Measurements from ENCODE around the gene ABI3.
"Not testable (repeated sequence)": the region's sequence is repeated elsewhere in the genome, so short reads cannot be mapped to it uniquely, and the experiment has no call there.

Gene ABI3, protein sequence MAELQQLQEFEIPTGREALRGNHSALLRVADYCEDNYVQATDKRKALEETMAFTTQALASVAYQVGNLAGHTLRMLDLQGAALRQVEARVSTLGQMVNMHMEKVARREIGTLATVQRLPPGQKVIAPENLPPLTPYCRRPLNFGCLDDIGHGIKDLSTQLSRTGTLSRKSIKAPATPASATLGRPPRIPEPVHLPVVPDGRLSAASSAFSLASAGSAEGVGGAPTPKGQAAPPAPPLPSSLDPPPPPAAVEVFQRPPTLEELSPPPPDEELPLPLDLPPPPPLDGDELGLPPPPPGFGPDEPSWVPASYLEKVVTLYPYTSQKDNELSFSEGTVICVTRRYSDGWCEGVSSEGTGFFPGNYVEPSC

DNA sequence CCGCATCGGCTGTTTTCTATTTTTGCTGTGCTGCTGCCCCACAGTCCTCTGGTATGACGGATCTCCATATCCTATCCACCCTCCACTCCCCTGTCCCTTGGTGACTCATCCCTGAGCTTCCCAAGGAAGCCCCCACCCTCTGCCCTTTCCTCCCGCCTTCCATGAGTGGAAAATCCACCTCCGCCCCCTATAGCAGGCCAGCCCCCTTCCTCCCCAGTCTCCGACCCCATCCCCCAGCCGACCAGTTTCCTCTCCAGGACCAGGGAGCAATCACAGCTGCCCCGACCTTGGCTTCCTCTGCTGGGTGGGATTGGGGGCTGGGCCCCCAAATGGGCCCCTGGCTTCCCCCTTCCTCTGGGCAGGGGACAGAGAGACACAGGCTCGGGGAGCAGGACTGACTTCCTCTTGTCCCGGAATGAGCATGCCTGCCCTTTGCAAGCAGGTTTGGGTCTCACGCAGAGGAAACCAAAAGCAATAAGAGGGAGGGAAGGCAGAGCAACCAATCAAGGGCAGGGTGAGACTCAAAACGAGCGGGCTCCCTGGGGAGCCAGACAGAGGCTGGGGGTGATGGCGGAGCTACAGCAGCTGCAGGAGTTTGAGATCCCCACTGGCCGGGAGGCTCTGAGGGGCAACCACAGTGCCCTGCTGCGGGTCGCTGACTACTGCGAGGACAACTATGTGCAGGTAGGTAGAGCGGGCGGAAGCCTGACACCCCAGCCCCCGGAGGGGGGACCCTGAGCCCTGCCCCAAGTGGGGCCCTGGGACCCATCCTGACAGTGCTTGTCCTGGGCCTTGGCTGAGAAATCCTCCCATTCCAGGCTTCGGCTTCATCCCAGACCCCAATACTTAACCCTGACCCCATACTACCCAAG lies at the start of gene ABI3, which contains the start of gene GNGT2:
Gene ABI3 (plus strand): TSS at position 550 of the 872 bp plus-strand sequence. CDS start 18 bp downstream, at position 568.
Gene GNGT2 (minus strand): TSS at position 417 of the 872 bp plus-strand sequence. CDS start 3,152 bp downstream, outside the sequence.
- no peak for DNase-seq

- DNase-seq, result no peak
Measured at GRCh38 chr17:49162866-49163265, 47.6 kb upstream of the ABI3 start.

DNA sequence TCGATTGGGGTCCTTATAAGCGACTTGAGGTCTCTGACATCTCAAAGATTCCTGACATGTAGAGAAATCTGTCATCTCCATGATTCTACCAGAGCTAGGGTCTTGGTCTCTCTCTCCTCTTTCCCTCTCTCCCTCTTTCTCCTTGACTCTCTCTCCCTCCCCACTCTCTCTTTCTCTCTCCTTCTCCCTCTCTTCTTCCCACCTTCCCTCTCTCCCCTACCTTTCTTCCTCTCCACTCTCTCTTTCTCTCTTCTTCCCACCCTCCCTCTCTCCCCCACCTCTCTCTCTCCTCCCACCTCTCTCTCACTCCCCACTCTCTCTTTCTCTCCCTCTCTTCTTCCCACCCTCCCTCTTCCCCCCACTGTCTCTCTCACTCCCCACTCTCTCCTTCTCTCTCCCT lies 45.4 kb upstream of the ABI3 start:
- DNase-seq, result no peak

DNA sequence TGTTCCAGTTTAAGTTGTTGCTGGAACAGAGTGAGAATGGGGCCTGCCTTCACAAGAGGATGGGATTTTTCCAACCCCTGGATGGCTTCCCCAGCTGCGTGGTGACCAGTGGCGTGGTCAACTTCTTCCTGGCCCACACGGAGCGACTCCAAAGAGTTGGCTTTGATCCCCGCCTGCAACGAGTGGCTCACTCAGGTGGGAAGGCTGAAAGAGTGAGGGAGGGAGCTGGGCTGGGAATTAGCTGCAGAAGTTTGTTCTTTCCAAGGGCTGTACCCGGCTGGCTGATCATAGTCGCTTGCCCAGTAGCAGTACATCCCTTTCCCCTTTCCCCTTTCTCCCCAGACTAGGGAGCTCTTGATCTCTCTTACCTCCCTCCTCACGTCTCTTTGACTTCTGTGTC lies 41.8 kb upstream of the ABI3 start:
- no peak for DNase-seq

GRCh38 chr17:49170216-49170615 lies 40.3 kb upstream of the ABI3 start:
- no peak for DNase-seq

GRCh38 chr17:49170711-49171110 lies 39.8 kb upstream of the ABI3 start:
- not testable (repeated sequence) for DNase-seq

- DNase-seq, result not testable (repeated sequence)
Measured at GRCh38 chr17:49175978-49176377, 34.5 kb upstream of the ABI3 start.

- peak; percentile 39 for DNase-seq
Measured at GRCh38 chr17:49180303-49180702, 30.2 kb upstream of the ABI3 start.

DNA sequence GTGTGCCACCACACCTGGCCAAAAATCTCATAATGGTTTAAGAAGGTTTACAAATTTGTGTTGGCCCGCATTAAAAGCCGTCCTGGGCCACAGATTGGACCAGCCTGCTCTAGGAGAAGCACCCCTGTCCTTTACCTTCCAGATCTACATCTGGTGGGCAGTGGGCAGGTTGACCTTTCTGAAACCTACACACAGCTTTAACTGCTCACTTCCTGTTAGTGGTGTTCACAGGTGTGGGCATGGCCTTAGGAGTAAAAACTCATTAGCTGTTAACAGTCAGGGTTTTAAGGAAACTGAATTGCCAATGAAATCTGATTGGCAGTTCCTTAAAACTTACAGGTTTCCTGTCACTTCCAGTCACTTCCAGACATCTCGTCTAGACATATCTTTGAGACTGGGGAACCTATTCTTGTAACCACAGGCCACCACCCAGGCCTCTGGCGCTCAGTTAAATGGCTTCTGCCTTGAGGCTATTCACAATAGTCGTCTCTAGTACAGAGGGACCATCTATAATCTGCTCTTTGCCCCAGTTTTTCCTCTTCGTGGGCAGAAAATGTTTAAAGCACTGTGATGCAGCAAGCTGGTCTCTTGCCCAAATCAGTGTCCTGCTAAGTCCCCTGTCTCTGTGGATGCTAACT lies 29.4 kb upstream of the ABI3 start:
- no peak for DNase-seq

GRCh38 chr17:49183341-49183740 lies 27.2 kb upstream of the ABI3 start:
- DNase-seq, result no peak

DNA sequence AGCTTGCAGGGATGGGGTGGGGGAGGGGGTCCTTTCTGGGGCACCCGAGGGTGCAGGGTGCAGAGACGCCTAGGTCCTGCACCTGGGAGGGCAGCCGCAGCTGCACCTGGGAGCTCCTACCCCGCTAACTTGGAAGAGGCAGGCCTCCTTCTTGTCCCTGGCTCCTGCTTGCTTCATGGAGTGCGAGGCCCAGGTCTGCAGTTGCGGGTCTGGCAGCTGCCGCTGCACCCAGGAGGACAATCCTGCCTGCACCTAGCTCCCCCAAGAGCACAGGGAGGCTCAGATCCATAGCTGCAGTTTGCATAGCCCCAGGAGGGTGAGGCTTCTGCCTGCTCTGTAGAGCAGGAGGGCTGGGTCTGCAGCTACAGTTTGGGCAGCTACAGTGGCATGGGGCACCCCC lies 26.7 kb upstream of the ABI3 start:
- DNase-seq, result no peak

GRCh38 chr17:49184522-49184921 lies 26.0 kb upstream of the ABI3 start:
- DNase-seq, result not testable (repeated sequence)

- DNase-seq, result not testable (repeated sequence)
Measured at GRCh38 chr17:49185381-49185780, 25.1 kb upstream of the ABI3 start.

DNA sequence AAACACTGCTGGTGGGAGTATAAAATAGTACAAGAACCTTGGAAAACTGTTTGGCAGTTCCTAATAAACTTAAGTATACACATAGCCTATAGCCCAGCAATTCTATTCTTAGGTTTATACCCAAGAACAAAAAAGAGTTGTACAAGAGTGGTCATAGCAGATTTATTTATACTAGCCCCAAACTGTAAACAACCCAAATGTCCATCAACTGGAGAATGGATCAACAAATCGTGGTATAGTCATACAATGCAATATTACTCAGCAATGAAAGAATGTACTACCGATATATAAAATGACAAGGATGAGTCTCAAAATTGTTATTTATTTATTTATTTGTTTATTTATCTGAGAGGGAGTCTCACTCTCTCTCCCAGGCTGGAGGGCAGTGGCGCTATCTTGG lies 23.2 kb upstream of the ABI3 start:
- peak; percentile 17 for DNase-seq

GRCh38 chr17:49190932-49191331 lies 19.6 kb upstream of the ABI3 start:
- DNase-seq, result no peak

- no peak for DNase-seq
Measured at GRCh38 chr17:49191409-49191916, 19.0 kb upstream of the ABI3 start.

DNA sequence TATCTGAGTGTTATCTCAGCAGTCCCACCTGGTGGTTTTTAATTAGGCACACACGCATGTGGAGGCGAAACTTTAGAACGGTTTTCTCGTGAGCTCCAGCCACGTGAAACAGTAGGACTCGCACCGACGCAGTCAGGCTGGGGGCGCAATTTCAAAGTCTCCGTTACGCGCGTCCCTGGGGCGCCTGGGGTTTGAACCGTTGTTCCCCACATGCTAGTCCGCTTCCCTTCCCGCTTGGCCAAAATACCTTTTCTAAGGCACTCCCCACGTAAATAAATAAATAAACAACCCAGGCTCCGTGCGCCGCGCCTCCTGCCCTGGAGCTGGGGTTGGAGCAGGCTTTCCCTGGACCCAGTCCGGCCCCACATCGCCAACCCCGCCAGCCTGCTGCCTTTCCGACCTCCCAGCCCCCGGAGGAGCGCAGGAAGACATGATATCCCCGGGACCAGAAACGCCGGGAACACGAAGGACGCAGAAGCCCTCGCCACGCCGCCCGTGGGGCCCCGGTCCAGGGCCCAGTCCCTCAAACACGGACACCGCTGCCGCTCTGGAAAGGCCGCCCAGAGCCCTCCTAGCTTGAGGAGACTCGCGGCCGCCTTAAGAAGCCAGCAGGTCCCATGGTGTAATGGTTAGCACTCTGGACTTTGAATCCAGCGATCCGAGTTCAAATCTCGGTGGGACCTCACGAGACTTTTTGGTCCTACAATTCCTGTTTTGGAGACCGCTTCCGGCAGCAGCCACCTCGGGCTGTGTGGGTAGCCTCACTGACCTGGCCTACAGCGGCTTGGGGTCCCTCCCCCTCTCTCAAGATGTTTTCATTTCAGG lies 18.4 kb upstream of the ABI3 start:
- peak; percentile 87 for DNase-seq

- peak; percentile 53 for DNase-seq
Measured at GRCh38 chr17:49193513-49194296, 16.8 kb upstream of the ABI3 start.

DNA sequence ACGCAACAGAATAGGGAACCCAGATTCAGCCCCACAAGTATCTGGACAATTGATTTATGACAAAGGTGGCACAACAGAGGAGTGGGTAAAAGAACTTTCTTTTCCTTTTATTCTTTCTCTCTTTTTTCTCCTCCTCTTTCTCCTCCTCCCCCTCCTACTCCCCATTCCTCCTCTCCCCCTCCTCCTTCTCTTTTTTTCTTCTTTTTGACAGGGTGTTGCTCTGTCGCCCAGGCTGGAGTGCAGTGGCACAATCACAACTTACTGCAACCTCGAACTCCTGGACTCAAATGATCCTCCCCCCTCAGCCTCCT lies 16.3 kb upstream of the ABI3 start:
- no peak for DNase-seq

DNA sequence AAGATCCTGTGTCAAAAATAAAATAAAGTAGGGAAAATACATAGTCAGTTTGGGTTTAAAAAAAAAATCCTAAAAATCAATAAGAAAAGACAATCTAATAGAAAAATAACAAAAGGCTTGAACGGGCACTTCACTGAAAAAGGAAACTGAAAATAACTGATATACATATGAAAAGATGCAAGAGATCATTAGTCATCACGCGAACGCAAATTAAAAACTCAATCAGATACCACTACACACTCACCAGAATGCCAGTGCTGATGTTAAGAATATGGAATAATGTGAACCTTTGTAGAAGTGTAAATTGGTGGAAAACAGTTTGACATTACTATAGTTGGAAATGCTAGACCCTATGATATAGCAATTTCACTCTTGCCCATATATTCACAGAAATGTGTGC lies 14.8 kb upstream of the ABI3 start:
- DNase-seq, result no peak

GRCh38 chr17:49196520-49196919 lies 14.0 kb upstream of the ABI3 start:
- DNase-seq, result no peak

All from HCEC 1CT (cell line).